Measurements from ENCODE around the gene EFNA3. TPM values are rescaled to one million over a fixed set of nuclear protein-coding genes. Genes with fewer than 3 reads are reported as not detected.

Gene EFNA3
- total RNA-seq, 1 experiment from 2014 or later, result 12.5 TPM

Other genes starting within 250 kb of the EFNA3 start
- gene KCNN3, start 208.6 kb upstream of the EFNA3 start, total RNA-seq (2021), result 1.3 to 2.1 TPM (median 1.9 TPM) in 3 replicates
- gene PMVK, start 142.1 kb upstream of the EFNA3 start, total RNA-seq (2021), result 26.8 to 38.7 TPM (median 36.8 TPM) in 3 replicates
- 26.5 to 30.7 TPM (median 28.4 TPM) in 3 replicates for gene PBXIP1, start 122.7 kb upstream of the EFNA3 start, total RNA-seq (2021)
- 37.4 to 38.8 TPM (median 38.0 TPM) in 3 replicates for gene PYGO2, start 117.1 kb upstream of the EFNA3 start, total RNA-seq (2021)
- 180 to 199 TPM (median 180 TPM) in 3 replicates for gene SHC1, start 108.1 kb upstream of the EFNA3 start, total RNA-seq (2021)
- 258 to 301 TPM (median 278 TPM) in 3 replicates for gene CKS1B, start 104.2 kb upstream of the EFNA3 start, total RNA-seq (2021)
- gene FLAD1, start 95.5 kb upstream of the EFNA3 start, total RNA-seq (2021), result 71.1 to 88.3 TPM (median 71.2 TPM) in 3 replicates
- gene LENEP, start 85.3 kb upstream of the EFNA3 start, total RNA-seq (2021), result 0.48 to 1.2 TPM in 2 of 3 replicates, not detected in the other
- 29.8 to 32.1 TPM (median 31.5 TPM) in 3 replicates for gene ZBTB7B, start 76.0 kb upstream of the EFNA3 start, total RNA-seq (2021)
- gene DCST2, start 45.1 kb upstream of the EFNA3 start, total RNA-seq (2021), result 0.83 to 1.8 TPM (median 1.6 TPM) in 3 replicates
- gene DCST1, start 45.0 kb upstream of the EFNA3 start, total RNA-seq (2021), result 0.15 TPM in 1 of 3 replicates, not detected in the others
- gene ADAM15, start 27.5 kb upstream of the EFNA3 start, total RNA-seq (2021), result 32.1 to 38.4 TPM (median 33.2 TPM) in 3 replicates
- 19.5 to 22.7 TPM (median 22.3 TPM) in 3 replicates for gene EFNA4, start 15.1 kb upstream of the EFNA3 start, total RNA-seq (2021)
- gene EFNA1, start 49.0 kb downstream of the EFNA3 start, total RNA-seq (2021), result 6.0 to 7.3 TPM (median 6.5 TPM) in 3 replicates
- 39.0 to 47.8 TPM (median 46.0 TPM) in 3 replicates for gene SLC50A1, start 57.0 kb downstream of the EFNA3 start, total RNA-seq (2021)
- 70.6 to 79.8 TPM (median 73.5 TPM) in 3 replicates for gene DPM3, start 61.7 kb downstream of the EFNA3 start, total RNA-seq (2021)
- gene KRTCAP2, start 94.5 kb downstream of the EFNA3 start, total RNA-seq (2021), result 104 to 161 TPM (median 147 TPM) in 3 replicates
- gene TRIM46, start 95.0 kb downstream of the EFNA3 start, total RNA-seq (2021), result 20.3 to 22.1 TPM (median 21.4 TPM) in 3 replicates
- 4.0 to 5.3 TPM (median 5.3 TPM) in 3 replicates for gene THBS3, start 129.1 kb downstream of the EFNA3 start, total RNA-seq (2021)
- 57.5 to 62.8 TPM (median 60.4 TPM) in 3 replicates for gene MTX1, start 129.9 kb downstream of the EFNA3 start, total RNA-seq (2021)
- gene ENTREP3, start 176.6 kb downstream of the EFNA3 start, total RNA-seq (2021), result 65.3 to 67.8 TPM (median 66.6 TPM) in 3 replicates
- gene SCAMP3, start 183.5 kb downstream of the EFNA3 start, total RNA-seq (2021), result 50.0 to 58.8 TPM (median 52.2 TPM) in 3 replicates
- gene CLK2, start 194.7 kb downstream of the EFNA3 start, total RNA-seq (2021), result 68.2 to 74.9 TPM (median 74.4 TPM) in 3 replicates
- 5.9 to 7.3 TPM (median 6.3 TPM) in 3 replicates for gene HCN3, start 198.6 kb downstream of the EFNA3 start, total RNA-seq (2021)
- gene PKLR, start 222.6 kb downstream of the EFNA3 start, total RNA-seq (2021), result 1.5 to 2.5 TPM (median 1.6 TPM) in 3 replicates
- 342 to 366 TPM (median 354 TPM) in 3 replicates for gene FDPS, start 230.0 kb downstream of the EFNA3 start, total RNA-seq (2021)
- gene RUSC1, start 242.1 kb downstream of the EFNA3 start, total RNA-seq (2021), result 51.4 to 68.8 TPM (median 55.3 TPM) in 3 replicates